ENCODE measurements around the gene IL24. TPM values are rescaled to one million over a fixed set of nuclear protein-coding genes. Genes with fewer than 3 reads are reported as not detected.

The IL24 gene
- total and polyA plus RNA-seq, 10 of the 15 experiments (the other 5 are each of a cell fraction or from before 2014, with no cell fraction given): 0.05 to 19.8 (median 0.35) TPM; not detected in 1

DNA sequence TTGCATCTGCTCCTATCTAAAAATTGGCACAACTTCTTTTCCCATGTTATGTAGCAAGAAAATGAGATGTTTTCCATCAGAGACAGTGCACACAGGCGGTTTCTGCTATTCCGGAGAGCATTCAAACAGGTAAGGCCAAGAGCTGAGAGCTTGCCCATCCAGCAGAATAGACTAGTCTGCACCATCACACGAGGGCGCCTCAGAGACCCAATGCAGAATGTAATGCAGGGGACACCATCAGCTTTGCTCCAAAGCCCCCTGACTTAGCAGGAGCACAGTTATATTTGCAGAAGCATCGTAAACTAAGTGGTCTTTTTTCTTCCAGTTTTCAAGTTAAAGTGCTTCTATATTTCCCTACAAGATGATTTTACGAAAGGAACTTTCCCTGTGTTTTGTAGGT is 4.7 kb downstream of the IL24 start:
- no peak for DNase-seq (ENCODE audit: low read depth, low spot score)
- H3K9me3 ChIP-seq (replicated peaks; ENCODE audit: control insufficient read depth, insufficient read depth, low read length): no peaks in the 10 kb centered on the region
- TF ChIP-seq, protein P1, sequence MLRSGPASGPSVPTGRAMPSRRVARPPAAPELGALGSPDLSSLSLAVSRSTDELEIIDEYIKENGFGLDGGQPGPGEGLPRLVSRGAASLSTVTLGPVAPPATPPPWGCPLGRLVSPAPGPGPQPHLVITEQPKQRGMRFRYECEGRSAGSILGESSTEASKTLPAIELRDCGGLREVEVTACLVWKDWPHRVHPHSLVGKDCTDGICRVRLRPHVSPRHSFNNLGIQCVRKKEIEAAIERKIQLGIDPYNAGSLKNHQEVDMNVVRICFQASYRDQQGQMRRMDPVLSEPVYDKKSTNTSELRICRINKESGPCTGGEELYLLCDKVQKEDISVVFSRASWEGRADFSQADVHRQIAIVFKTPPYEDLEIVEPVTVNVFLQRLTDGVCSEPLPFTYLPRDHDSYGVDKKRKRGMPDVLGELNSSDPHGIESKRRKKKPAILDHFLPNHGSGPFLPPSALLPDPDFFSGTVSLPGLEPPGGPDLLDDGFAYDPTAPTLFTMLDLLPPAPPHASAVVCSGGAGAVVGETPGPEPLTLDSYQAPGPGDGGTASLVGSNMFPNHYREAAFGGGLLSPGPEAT (IDR thresholded peaks at IDR 0.05; ENCODE audit: low read depth): no peak
- TF ChIP-seq NR2C1 (IDR thresholded peaks at IDR 0.05) (no peak), JUND (IDR thresholded peaks at IDR 0.05; ENCODE audit: low read depth, low read length) (no peak), ZNF24 (IDR thresholded peaks at IDR 0.05) (no peak), ASH2L (IDR thresholded peaks at IDR 0.05; ENCODE audit: borderline replicate concordance, low read depth) (no peak), MYC (IDR thresholded peaks at IDR 0.05; ENCODE audit: insufficient read depth, insufficient read length, insufficient replicate concordance, low read length, severe bottlenecking) (no peak), ZNF622 (IDR thresholded peaks at IDR 0.05) (no peak), POLR2AphosphoS2 (IDR thresholded peaks at IDR 0.05; ENCODE audit: low read depth, low read length) (no peak), SUPT20H (IDR thresholded peaks at IDR 0.05; ENCODE audit: borderline replicate concordance, control insufficient read depth, low read depth, low read length) (no peak), SMAD1 (IDR thresholded peaks at IDR 0.05; ENCODE audit: low read depth, partially characterized antibody) (no peak), ZBED1 (IDR thresholded peaks at IDR 0.05; ENCODE audit: borderline replicate concordance) (no peak), CREB1 (IDR thresholded peaks at IDR 0.05; ENCODE audit: low read depth) (no peak), GATAD2B (conservative IDR thresholded peaks at IDR 0.05; ENCODE audit: low read depth) (no peak), DPF2 (IDR thresholded peaks at IDR 0.05) (no peak), SIX5 (IDR thresholded peaks at IDR 0.05; ENCODE audit: low read depth, low read length, severe bottlenecking) (no peak), SREBF1 (IDR thresholded peaks at IDR 0.05; ENCODE audit: low read length) (no peak), POLR2A (IDR thresholded peaks at IDR 0.05; ENCODE audit: low read depth, low read length) (no peak), YBX1 (IDR thresholded peaks at IDR 0.05) (no peak)
- TF ChIP-seq, protein P2, sequence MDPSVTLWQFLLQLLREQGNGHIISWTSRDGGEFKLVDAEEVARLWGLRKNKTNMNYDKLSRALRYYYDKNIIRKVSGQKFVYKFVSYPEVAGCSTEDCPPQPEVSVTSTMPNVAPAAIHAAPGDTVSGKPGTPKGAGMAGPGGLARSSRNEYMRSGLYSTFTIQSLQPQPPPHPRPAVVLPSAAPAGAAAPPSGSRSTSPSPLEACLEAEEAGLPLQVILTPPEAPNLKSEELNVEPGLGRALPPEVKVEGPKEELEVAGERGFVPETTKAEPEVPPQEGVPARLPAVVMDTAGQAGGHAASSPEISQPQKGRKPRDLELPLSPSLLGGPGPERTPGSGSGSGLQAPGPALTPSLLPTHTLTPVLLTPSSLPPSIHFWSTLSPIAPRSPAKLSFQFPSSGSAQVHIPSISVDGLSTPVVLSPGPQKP (IDR thresholded peaks at IDR 0.05; ENCODE audit: low read depth, low read length): no peak
- TF ChIP-seq, protein P3, sequence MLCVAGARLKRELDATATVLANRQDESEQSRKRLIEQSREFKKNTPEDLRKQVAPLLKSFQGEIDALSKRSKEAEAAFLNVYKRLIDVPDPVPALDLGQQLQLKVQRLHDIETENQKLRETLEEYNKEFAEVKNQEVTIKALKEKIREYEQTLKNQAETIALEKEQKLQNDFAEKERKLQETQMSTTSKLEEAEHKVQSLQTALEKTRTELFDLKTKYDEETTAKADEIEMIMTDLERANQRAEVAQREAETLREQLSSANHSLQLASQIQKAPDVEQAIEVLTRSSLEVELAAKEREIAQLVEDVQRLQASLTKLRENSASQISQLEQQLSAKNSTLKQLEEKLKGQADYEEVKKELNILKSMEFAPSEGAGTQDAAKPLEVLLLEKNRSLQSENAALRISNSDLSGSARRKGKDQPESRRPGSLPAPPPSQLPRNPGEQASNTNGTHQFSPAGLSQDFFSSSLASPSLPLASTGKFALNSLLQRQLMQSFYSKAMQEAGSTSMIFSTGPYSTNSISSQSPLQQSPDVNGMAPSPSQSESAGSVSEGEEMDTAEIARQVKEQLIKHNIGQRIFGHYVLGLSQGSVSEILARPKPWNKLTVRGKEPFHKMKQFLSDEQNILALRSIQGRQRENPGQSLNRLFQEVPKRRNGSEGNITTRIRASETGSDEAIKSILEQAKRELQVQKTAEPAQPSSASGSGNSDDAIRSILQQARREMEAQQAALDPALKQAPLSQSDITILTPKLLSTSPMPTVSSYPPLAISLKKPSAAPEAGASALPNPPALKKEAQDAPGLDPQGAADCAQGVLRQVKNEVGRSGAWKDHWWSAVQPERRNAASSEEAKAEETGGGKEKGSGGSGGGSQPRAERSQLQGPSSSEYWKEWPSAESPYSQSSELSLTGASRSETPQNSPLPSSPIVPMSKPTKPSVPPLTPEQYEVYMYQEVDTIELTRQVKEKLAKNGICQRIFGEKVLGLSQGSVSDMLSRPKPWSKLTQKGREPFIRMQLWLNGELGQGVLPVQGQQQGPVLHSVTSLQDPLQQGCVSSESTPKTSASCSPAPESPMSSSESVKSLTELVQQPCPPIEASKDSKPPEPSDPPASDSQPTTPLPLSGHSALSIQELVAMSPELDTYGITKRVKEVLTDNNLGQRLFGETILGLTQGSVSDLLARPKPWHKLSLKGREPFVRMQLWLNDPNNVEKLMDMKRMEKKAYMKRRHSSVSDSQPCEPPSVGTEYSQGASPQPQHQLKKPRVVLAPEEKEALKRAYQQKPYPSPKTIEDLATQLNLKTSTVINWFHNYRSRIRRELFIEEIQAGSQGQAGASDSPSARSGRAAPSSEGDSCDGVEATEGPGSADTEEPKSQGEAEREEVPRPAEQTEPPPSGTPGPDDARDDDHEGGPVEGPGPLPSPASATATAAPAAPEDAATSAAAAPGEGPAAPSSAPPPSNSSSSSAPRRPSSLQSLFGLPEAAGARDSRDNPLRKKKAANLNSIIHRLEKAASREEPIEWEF (IDR thresholded peaks at IDR 0.05; ENCODE audit: insufficient replicate concordance, low read depth, low read length): no peak
- WGBS (ENCODE audit: insufficient coverage, insufficient replicate concordance, low lambda C conversion rate, missing lambda C conversion rate): 99% methylated on average over 6 of the region's 6 CpGs
- no TSS peak for BruUV-seq (replicated peaks)
- intact Hi-C loops (cut with micrococcal nuclease; ENCODE audit: unreplicated experiment) (no loop called here), in situ Hi-C loops (cut with MboI) (no loop called here)
- H3K9ac ChIP-seq (ENCODE audit: control insufficient read depth, insufficient read depth, low read length): no peak overlapping the region
- no peak for FAIRE-seq
- ATAC-seq: no peak
- H3K4me3 ChIP-seq: no peak overlapping the region
- H2AFZ ChIP-seq (ENCODE audit: control insufficient read depth, low read depth, low read length): no peak overlapping the region
- H3K4me2 ChIP-seq (ENCODE audit: control insufficient read depth, insufficient read depth): no peak overlapping the region
- H3K27me3 ChIP-seq (replicated peaks in 1 of 2; ENCODE audit: control insufficient read depth in 2 of 2, insufficient read depth in 2 of 2, low read length in 1 of 2): no peaks in the 10 kb centered on the region
- SMC1A ChIA-PET (ENCODE audit: uncharacterized antibody, unreplicated experiment): no interaction called here
- H3K4me1 ChIP-seq (ENCODE audit: control insufficient read depth, insufficient read depth, low read length): no peaks in the 10 kb centered on the region
- POLR2A ChIA-PET: no interaction called here
- no peaks in the 10 kb centered on the region for H3K79me2 ChIP-seq (ENCODE audit: control insufficient read depth, insufficient read depth, low read length)
- peaks cover 9 to 19% of the 10 kb centered on the region in 2 experiments for H3K36me3 ChIP-seq (ENCODE audit: control insufficient read depth in 2 of 2, insufficient read depth in 2 of 2, low read length in 1 of 2)
- H4K20me1 ChIP-seq (ENCODE audit: control insufficient read depth, insufficient read depth): no peaks in the 10 kb centered on the region; the same call in 1 of the 2 replicates
- RAD21 ChIA-PET (ENCODE audit: unreplicated experiment): interaction anchor here (1.0 kb wide), 1 partner anchor 11 kb away, joined by 3 read pairs; no protein-coding TSS in a partner anchor
- H3K27ac ChIP-seq (ENCODE audit: control insufficient read depth, insufficient read depth): no peak overlapping the region
- CTCF ChIA-PET: interaction anchor here (1.2 to 3.3 kb wide), 6 partner anchors 10 to 244 kb away, joined by 3 to 16 read pairs (median 5); partner anchors contain the start of gene IL20
